HepG2 (cell line): ENCODE data around the gene CTSA. TPM values are rescaled to one million over a fixed set of nuclear protein-coding genes. Genes with fewer than 3 reads are reported as not detected.

Experiments used
- ARID4A ChIP-seq: sonication (generic); formaldehyde crosslinking; IDR thresholded peaks from 2 replicates; pipeline ENCODE4 v1.5.0; 2020; ENCODE audit warnings: mild to moderate bottlenecking, missing genetic modification reagents, borderline replicate concordance
- FOXK1 ChIP-seq: sonication (generic); formaldehyde crosslinking; IDR thresholded peaks from 2 replicates; pipeline ENCODE4 v1.4.0; 2020; ENCODE audit warnings: low read depth, missing genetic modification reagents, borderline replicate concordance
- FOXO4 ChIP-seq: sonication (generic); formaldehyde crosslinking; conservative IDR thresholded peaks from 2 replicates; pipeline ENCODE4 v1.8.1; 2023; ENCODE audit warnings: missing genetic modification reagents
- GATAD2A ChIP-seq: IDR thresholded peaks from 2 replicates; pipeline ENCODE4 v1.6.1; 2016
- KDM5B ChIP-seq: sonication (generic); formaldehyde crosslinking; IDR thresholded peaks from 2 replicates; pipeline ENCODE4 v1.4.0; 2020; ENCODE audit warnings: missing genetic modification reagents, mild to moderate bottlenecking, borderline replicate concordance
- NCOA2 ChIP-seq: sonication (generic); formaldehyde crosslinking; IDR thresholded peaks from 2 replicates; pipeline ENCODE4 v1.8.0; 2022; ENCODE audit warnings: inconsistent platforms
- RAD51 ChIP-seq: fragments of 450-650 bp; IDR thresholded peaks from 2 replicates; pipeline ENCODE4 v1.6.1; 2016; ENCODE audit warnings: borderline replicate concordance
- TCF7 ChIP-seq: sonication (generic); IDR thresholded peaks from 2 replicates; pipeline ENCODE4 v1.6.1; 2016; ENCODE audit warnings: antibody characterized with exemption, low read depth
- TGIF2 ChIP-seq: IDR thresholded peaks from 2 replicates; pipeline ENCODE4 v1.6.1; 2016; ENCODE audit warnings: control low read depth, missing compliant biosample characterization
- THAP11 ChIP-seq: IDR thresholded peaks from 2 replicates; pipeline ENCODE4 v1.6.1; 2016; ENCODE audit warnings: missing biosample characterization, missing genetic modification reagents
- ZMYM3 ChIP-seq: sonication (generic); formaldehyde crosslinking; IDR thresholded peaks from 2 replicates; pipeline ENCODE4 v1.5.1; 2020; ENCODE audit warnings: mild to moderate bottlenecking, missing genetic modification reagents
- ZNF513 ChIP-seq: sonication (generic); formaldehyde crosslinking; conservative IDR thresholded peaks from 2 replicates; pipeline ENCODE4 v1.5.0; 2020; ENCODE audit warnings: missing genetic modification reagents
- ZNF639 ChIP-seq: conservative IDR thresholded peaks from 2 replicates; pipeline ENCODE4 v1.6.1; 2018; ENCODE audit warnings: missing genetic modification reagents
- ZNF687 ChIP-seq: sonication (generic); formaldehyde crosslinking; IDR thresholded peaks from 2 replicates; pipeline ENCODE4 v1.5.1; 2020; ENCODE audit warnings: mild to moderate bottlenecking, missing genetic modification reagents, moderate library complexity
- ZNF788 ChIP-seq: sonication (generic); formaldehyde crosslinking; IDR thresholded peaks from 2 replicates; pipeline ENCODE4 v1.5.0; 2020; ENCODE audit warnings: mild to moderate bottlenecking, missing genetic modification reagents, borderline replicate concordance
- polyA plus RNA-seq, 8 experiments: library from polyadenylated mRNA; depleted of rRNA in 3 of 8; stranded (reverse) in 7 of 8; unstranded in 1 of 8; fragments of >200 nt; fragmentation: Illumina TruSeq in 4 of 8; extraction: Trizol in 4 of 8; gene quantifications; 2 replicates each; pipeline versions ENCODE4 v1.2.1 to v1.2.3, GENCODE V29; 2011 to 2016; ENCODE audit warnings: low read depth in 4 of 8, missing spikeins in 1 of 8, mixed read lengths in 1 of 8; ENCODE audit not compliant: insufficient read depth in 1 of 8
- total RNA-seq, 5 experiments: library from RNA; depleted of rRNA; stranded (reverse); fragments of >200 nt; fragmentation: Illumina TruSeq; extraction: Trizol; gene quantifications; 2 replicates each; pipeline ENCODE4 v1.2.3, GENCODE V29; 2016; ENCODE audit warnings: low read depth in 1 of 5

The CTSA gene
- total and polyA plus RNA-seq, 2 of the 13 experiments (the other 11 are each of a cell fraction or from before 2014, with no cell fraction given): 202 to 231 TPM

GRCh38 chr20:45919542-45920399 is 28.6 kb downstream of the CTSA start (continued):
- peak; percentile 45 for TF ChIP-seq ZNF687 (CRISPR knock-in tag)
- TF ChIP-seq FOXK1 (CRISPR knock-in tag): peak; percentile 97; the same call in 1 of the 2 replicates
- peak; percentile 94 for TF ChIP-seq ZMYM3 (CRISPR knock-in tag)
- peak; percentile 67; the same call in 1 of the 2 replicates for TF ChIP-seq ARID4A (CRISPR knock-in tag)
- TF ChIP-seq NCOA2 (CRISPR knock-in tag): 0 out of 2 replicates have a peak, but pooled peaks have one; percentile 30
- no peak for TF ChIP-seq ZNF513 (CRISPR knock-in tag)
- TF ChIP-seq KDM5B (CRISPR knock-in tag): no peak
- TF ChIP-seq TCF7: no peak
- peak; percentile 59 for TF ChIP-seq GATAD2A (CRISPR knock-in tag)
- TF ChIP-seq RAD51: no peak
- TF ChIP-seq ZNF788 (CRISPR knock-in tag): peak; percentile 10; the same call in 1 of the 2 replicates
- 0 out of 2 replicates have a peak, but pooled peaks have one; percentile 90 for TF ChIP-seq FOXO4 (CRISPR knock-in tag)
- no peak for TF ChIP-seq ZNF639
- no peak for TF ChIP-seq TGIF2 (CRISPR knock-in tag)
- TF ChIP-seq THAP11 (CRISPR knock-in tag): 0 out of 2 replicates have a peak, but pooled peaks have one; percentile 42
